Large intestine (tissue), 3 donors: ENCODE measurements around the gene EHMT1. TPM values are rescaled to one million over a fixed set of nuclear protein-coding genes. Genes with fewer than 3 reads are reported as not detected.

ENCODE experiments used
- DNase-seq, 2 donors: peaks; one replicate each; pipeline versions ENCODE4 v3.0.0 to v3.0.0-alpha.2; 2013
- H3K27ac ChIP-seq: one replicate; pipeline ENCODE4 v1.5.1; 2013; ENCODE audit warnings: low read length
- H3K27me3 ChIP-seq: 2 replicates; pipeline ENCODE4 v1.6.1; 2013; ENCODE audit warnings: low read length; ENCODE audit not compliant: control insufficient read depth, insufficient read depth
- H3K36me3 ChIP-seq: 2 replicates; pipeline ENCODE4 v1.6.1; 2013; ENCODE audit warnings: low read length; ENCODE audit not compliant: control insufficient read depth, insufficient read depth
- H3K4me1 ChIP-seq: one replicate; pipeline ENCODE4 v1.6.1; 2013; ENCODE audit warnings: low read length; ENCODE audit not compliant: control insufficient read depth, insufficient read depth
- H3K4me3 ChIP-seq: one replicate; pipeline ENCODE4 v1.5.1; 2013; ENCODE audit warnings: low read length
- H3K9me3 ChIP-seq: one replicate; pipeline ENCODE4 v1.6.1; 2013; ENCODE audit warnings: mild to moderate bottlenecking, low read depth, low read length, moderate library complexity; ENCODE audit not compliant: control insufficient read depth
- WGBS: methylation state at CpG from one replicate; pipeline ENCODE4 v1.1.5; 2013; ENCODE audit warnings: low lambda C conversion rate; ENCODE audit not compliant: insufficient coverage; 5-methylcytosine and 5-hydroxymethylcytosine counted together
- polyA plus RNA-seq: library from polyadenylated mRNA; unstranded; fragments of 120-200 nt; gene quantifications from one replicate; pipeline ENCODE4 v1.2.1, GENCODE V29; 2013

The EHMT1 gene
- polyA plus RNA-seq, 1 donor, result 38.7 TPM

DNA sequence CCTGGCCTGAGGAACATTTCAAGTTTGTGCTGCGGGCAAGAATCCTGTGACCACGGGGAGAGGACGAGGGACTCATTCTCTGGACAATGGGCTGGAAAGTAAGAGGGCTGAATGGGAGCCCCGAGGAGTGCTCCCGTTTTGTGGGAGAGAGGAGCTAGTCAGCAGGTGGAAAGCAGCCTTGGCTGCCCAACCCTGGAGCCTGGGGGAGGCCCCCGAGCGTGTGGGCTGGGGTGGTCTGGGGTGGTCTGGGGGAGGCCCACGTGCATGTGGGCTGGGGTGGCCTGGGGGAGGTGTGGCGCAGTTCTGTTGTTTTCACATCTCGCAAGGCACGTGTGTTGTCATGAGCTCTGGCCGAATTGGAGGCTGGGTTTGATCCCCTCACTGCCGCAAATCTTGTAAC lies 27.5 kb downstream of the EHMT1 start:
- Histone ChIP-seq H3K27me3 (no peaks in the 10 kb centered on the region), H3K9me3 (no peaks in the 10 kb centered on the region), H3K4me1 (no peaks in the 10 kb centered on the region), H3K27ac (no peak overlapping the region), H3K4me3 (no peak overlapping the region), H3K36me3 (peaks cover 17% of the 10 kb centered on the region)
- no CpG with 5 or more reads among the region's 13 CpGs for WGBS
- no peak for DNase-seq

DNA sequence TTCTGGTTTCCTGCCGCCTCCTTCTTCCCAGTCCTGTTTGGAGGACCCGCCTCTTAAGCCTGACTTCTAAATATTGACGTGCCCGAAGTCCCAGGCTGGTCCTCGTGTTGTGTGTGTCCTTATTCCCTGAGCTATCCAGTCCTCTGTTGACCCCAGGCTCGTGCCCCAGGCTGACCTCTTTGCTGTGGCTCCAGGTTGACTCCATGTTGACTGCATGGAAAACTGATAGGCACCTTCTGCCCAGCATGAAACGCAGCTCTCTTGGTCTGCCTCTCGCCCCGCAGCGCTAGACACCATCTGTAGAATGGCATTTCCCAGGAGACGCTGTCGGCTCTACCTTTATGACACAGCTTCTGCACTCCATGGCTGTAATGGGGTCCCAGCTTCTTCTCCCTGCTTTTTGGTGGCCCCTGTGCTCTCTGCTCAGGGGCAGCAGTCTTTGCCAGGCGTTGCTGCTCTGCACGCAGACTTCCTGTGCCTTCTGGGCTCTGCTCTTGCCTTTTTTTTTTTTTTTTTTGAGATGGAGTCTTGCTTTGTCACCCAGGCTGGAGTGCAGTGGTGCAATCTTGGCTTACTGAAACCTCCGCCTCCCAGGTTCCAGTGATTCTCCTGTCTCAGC lies 28.4 kb downstream of the EHMT1 start:
- no peak overlapping the region for H3K27ac ChIP-seq
- WGBS, result no CpG with 5 or more reads among the region's 15 CpGs
- no peaks in the 10 kb centered on the region for H3K9me3 ChIP-seq
- peaks cover 20% of the 10 kb centered on the region for H3K36me3 ChIP-seq
- no peak for DNase-seq
- H3K4me3 ChIP-seq, result no peak overlapping the region
- no peaks in the 10 kb centered on the region for H3K27me3 ChIP-seq
- H3K4me1 ChIP-seq, result no peaks in the 10 kb centered on the region

- WGBS, result no CpG with 5 or more reads among the region's 2 CpGs
- H3K36me3 ChIP-seq, result peaks cover 21% of the 10 kb centered on the region
Measured at GRCh38 chr9:137648396-137648795, 29.6 kb downstream of the EHMT1 start.

DNA sequence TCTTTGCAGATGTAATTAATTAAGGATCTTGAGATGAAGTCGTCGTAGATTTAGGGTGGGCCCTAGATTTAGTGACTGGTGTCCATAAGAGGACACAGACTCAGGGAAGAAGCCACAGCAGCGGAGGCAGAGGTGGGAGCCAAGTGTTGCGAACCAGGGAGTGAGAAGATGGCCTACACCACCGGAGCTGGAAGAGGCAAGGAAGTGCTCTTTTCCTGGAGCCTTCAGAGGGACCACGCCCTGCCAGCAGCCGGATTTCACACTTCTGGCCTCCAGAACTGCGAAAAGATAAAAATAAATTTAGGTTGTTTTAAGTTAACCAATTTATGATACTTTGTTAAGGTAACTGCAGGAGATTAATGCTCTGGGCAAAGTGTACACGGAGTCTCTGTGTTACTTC lies 30.7 kb downstream of the EHMT1 start:
- no peak overlapping the region for H3K4me3 ChIP-seq
- no peaks in the 10 kb centered on the region for H3K27me3 ChIP-seq
- H3K27ac ChIP-seq, result no peak overlapping the region
- WGBS, result 95% methylated on average over 3 of the region's 9 CpGs
- peaks cover 23% of the 10 kb centered on the region for H3K36me3 ChIP-seq
- H3K9me3 ChIP-seq, result no peaks in the 10 kb centered on the region
- no peak for DNase-seq
- H3K4me1 ChIP-seq, result no peaks in the 10 kb centered on the region

More at GRCh38 chr9:137648396-137648795, 29.6 kb downstream of the EHMT1 start:
- no peaks in the 10 kb centered on the region for H3K27me3 ChIP-seq
- H3K4me1 ChIP-seq, result no peaks in the 10 kb centered on the region
- H3K27ac ChIP-seq, result no peak overlapping the region
- H3K9me3 ChIP-seq, result no peaks in the 10 kb centered on the region
- H3K4me3 ChIP-seq, result no peak overlapping the region
- DNase-seq, result no peak

- no peak overlapping the region for H3K27ac ChIP-seq
- WGBS, result 60% methylated on average over 1 of the region's 2 CpGs
- no peaks in the 10 kb centered on the region for H3K27me3 ChIP-seq
- no peak for DNase-seq
- no peaks in the 10 kb centered on the region for H3K9me3 ChIP-seq
- H3K36me3 ChIP-seq, result peaks cover 27% of the 10 kb centered on the region
- H3K4me3 ChIP-seq, result no peak overlapping the region
- H3K4me1 ChIP-seq, result no peaks in the 10 kb centered on the region
Measured at GRCh38 chr9:137650259-137650658, 31.5 kb downstream of the EHMT1 start.

DNA sequence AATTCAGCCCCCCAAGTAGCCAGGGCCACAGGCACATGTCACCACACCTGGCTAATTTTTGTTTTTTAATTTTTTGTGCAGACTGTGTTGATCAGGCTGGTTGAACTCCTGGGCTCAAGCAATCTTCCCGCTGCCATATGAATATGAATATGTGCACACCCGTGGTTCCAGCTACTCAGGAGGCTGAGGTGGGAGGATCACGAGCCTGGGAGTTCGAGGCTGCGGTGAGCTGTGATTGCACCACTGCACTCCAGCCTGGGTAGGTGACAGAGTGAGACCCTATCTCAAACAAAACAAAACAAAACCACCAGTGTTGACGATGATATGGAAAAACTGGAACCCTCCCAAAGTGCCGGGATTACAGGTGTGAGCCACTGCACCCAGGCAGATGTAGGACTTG lies 32.0 kb downstream of the EHMT1 start:
- peaks cover 32% of the 10 kb centered on the region for H3K36me3 ChIP-seq
- DNase-seq, result no peak
- H3K9me3 ChIP-seq, result no peaks in the 10 kb centered on the region
- H3K27ac ChIP-seq, result no peak overlapping the region
- H3K4me3 ChIP-seq, result no peak overlapping the region
- no peaks in the 10 kb centered on the region for H3K4me1 ChIP-seq
- no peaks in the 10 kb centered on the region for H3K27me3 ChIP-seq
- WGBS, result no CpG with 5 or more reads among the region's 7 CpGs

DNA sequence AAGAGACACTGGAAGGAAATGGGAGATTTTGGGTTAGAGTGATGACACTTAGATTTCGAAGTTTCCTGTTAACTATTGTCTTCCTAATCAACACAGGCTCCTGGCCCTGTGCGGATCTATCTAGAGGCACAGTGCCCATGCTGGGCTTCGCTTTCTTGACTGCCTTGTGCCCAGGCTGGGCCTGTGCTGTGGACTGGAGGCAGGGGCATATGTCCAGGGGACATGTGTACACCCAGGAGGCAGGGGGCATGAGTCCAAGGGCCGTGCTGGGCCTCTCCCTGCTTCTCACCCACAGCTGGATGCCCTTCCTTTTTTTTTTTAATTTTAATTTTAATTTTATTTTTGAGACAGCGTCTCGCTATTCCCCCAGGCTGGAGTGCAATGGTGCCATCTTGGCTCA lies 37.6 kb downstream of the EHMT1 start:
- Histone ChIP-seq H3K4me1 (no peaks in the 10 kb centered on the region), H3K27ac (no peak overlapping the region), H3K27me3 (no peaks in the 10 kb centered on the region), H3K36me3 (peaks cover 19% of the 10 kb centered on the region), H3K4me3 (no peak overlapping the region), H3K9me3 (no peaks in the 10 kb centered on the region)
- WGBS, result 100% methylated on average over 1 of the region's 6 CpGs
- DNase-seq, result no peak

- Histone ChIP-seq H3K27me3 (no peaks in the 10 kb centered on the region), H3K36me3 (peaks cover 15% of the 10 kb centered on the region), H3K4me3 (no peak overlapping the region), H3K4me1 (no peaks in the 10 kb centered on the region), H3K9me3 (no peaks in the 10 kb centered on the region), H3K27ac (no peak overlapping the region)
- no peak for DNase-seq
- WGBS, result 67% methylated on average over 1 of the region's 2 CpGs
Measured at GRCh38 chr9:137657606-137658005, 38.8 kb downstream of the EHMT1 start.

- Histone ChIP-seq H3K4me3 (no peak overlapping the region), H3K4me1 (no peaks in the 10 kb centered on the region), H3K27ac (no peak overlapping the region), H3K9me3 (no peaks in the 10 kb centered on the region), H3K36me3 (peaks cover 10% of the 10 kb centered on the region), H3K27me3 (no peaks in the 10 kb centered on the region)
- 100% methylated on average over 2 of the region's 2 CpGs for WGBS
- DNase-seq, result no peak
Measured at GRCh38 chr9:137658781-137659180, 40.0 kb downstream of the EHMT1 start.

DNA sequence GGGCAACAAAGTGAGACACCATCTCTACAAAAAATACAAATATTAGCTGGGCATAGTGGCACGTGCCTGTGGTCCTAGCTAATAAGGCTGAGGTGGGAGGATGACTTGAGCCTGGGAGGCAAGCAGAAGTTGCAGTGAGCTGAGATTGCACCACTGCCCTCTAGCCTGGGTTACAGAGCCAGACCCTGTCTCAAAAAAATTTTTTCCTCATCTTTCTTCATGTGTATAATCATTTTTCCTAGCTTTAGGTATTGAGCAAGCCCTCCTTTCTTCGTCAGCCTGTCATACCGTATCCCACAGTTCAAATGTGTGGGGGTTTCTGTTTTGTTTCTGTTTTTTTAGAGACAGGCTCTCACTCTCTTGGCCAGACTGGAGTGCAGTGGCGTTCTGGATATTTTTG lies 41.3 kb downstream of the EHMT1 start:
- Histone ChIP-seq H3K4me1 (peaks cover 8% of the 10 kb centered on the region), H3K9me3 (no peaks in the 10 kb centered on the region), H3K27me3 (no peaks in the 10 kb centered on the region), H3K27ac (no peak overlapping the region), H3K4me3 (no peak overlapping the region), H3K36me3 (peaks cover 6% of the 10 kb centered on the region)
- no peak for DNase-seq
- 94% methylated on average over 2 of the region's 4 CpGs for WGBS

GRCh38 chr9:137663584-137663983 lies 44.8 kb downstream of the EHMT1 start:
- 100% methylated on average over 1 of the region's 4 CpGs for WGBS
- no peak overlapping the region for H3K4me3 ChIP-seq
- no peaks in the 10 kb centered on the region for H3K27me3 ChIP-seq
- H3K4me1 ChIP-seq, result peaks cover 19% of the 10 kb centered on the region
- H3K27ac ChIP-seq, result no peak overlapping the region
- no peak for DNase-seq
- no peaks in the 10 kb centered on the region for H3K9me3 ChIP-seq
- H3K36me3 ChIP-seq, result peaks cover 3% of the 10 kb centered on the region
